Rectal smooth muscle tissue (tissue), 1 donor: ENCODE measurements around the gene FAM111A.

ENCODE experiments used
- H3K27ac ChIP-seq: one replicate; pipeline ENCODE4 v1.7.0; 2013; ENCODE audit warnings: low read depth, low read length, inconsistent platforms
- H3K27me3 ChIP-seq: one replicate; pipeline ENCODE4 v1.7.0; 2013; ENCODE audit warnings: low read length; ENCODE audit not compliant: control insufficient read depth, insufficient read depth
- H3K36me3 ChIP-seq: one replicate; pipeline ENCODE4 v1.7.0; 2013; ENCODE audit warnings: low read length; ENCODE audit not compliant: control insufficient read depth, insufficient read depth
- H3K4me1 ChIP-seq: one replicate; pipeline ENCODE4 v1.7.0; 2013; ENCODE audit warnings: low read length; ENCODE audit not compliant: control insufficient read depth, insufficient read depth
- H3K4me3 ChIP-seq: one replicate; pipeline ENCODE4 v1.7.0; 2013; ENCODE audit warnings: low read length
- H3K9ac ChIP-seq: one replicate; pipeline ENCODE4 v1.7.0; 2013; ENCODE audit warnings: low read length

Gene FAM111A

GRCh38 chr11:59151761-59152160, 9.1 kb downstream of the FAM111A start:
- Histone ChIP-seq H3K9ac (no peak overlapping the region), H3K27ac (no peak overlapping the region), H3K4me3 (no peak overlapping the region), H3K36me3 (no peaks in the 10 kb centered on the region), H3K4me1 (no peaks in the 10 kb centered on the region), H3K27me3 (no peaks in the 10 kb centered on the region)

- Histone ChIP-seq H3K27me3 (no peaks in the 10 kb centered on the region), H3K4me1 (no peaks in the 10 kb centered on the region), H3K36me3 (no peaks in the 10 kb centered on the region), H3K9ac (no peak overlapping the region), H3K4me3 (no peak overlapping the region), H3K27ac (no peak overlapping the region)
These were observed 9.8 kb downstream of the FAM111A start for GRCh38 chr11:59152312-59152951.

GRCh38 chr11:59154610-59155009, 12.0 kb downstream of the FAM111A start:
- H3K27ac ChIP-seq, result no peak overlapping the region
- H3K36me3 ChIP-seq, result no peaks in the 10 kb centered on the region
- no peaks in the 10 kb centered on the region for H3K27me3 ChIP-seq
- no peaks in the 10 kb centered on the region for H3K4me1 ChIP-seq
- H3K4me3 ChIP-seq, result no peak overlapping the region
- no peak overlapping the region for H3K9ac ChIP-seq

GRCh38 chr11:59157433-59157832, 14.8 kb downstream of the FAM111A start:
- Histone ChIP-seq H3K27me3 (no peaks in the 10 kb centered on the region), H3K4me3 (no peak overlapping the region), H3K9ac (no peak overlapping the region), H3K27ac (no peak overlapping the region), H3K36me3 (no peaks in the 10 kb centered on the region), H3K4me1 (no peaks in the 10 kb centered on the region)

GRCh38 chr11:59158206-59159068, 15.8 kb downstream of the FAM111A start:
- Histone ChIP-seq H3K4me3 (no peak overlapping the region), H3K9ac (no peak overlapping the region), H3K27ac (no peak overlapping the region), H3K4me1 (no peaks in the 10 kb centered on the region), H3K27me3 (no peaks in the 10 kb centered on the region), H3K36me3 (no peaks in the 10 kb centered on the region)

GRCh38 chr11:59164028-59164427, 21.4 kb downstream of the FAM111A start:
- no peak overlapping the region for H3K4me3 ChIP-seq
- no peak overlapping the region for H3K27ac ChIP-seq
- H3K4me1 ChIP-seq, result no peaks in the 10 kb centered on the region
- no peak overlapping the region for H3K9ac ChIP-seq
- H3K36me3 ChIP-seq, result no peaks in the 10 kb centered on the region
- no peaks in the 10 kb centered on the region for H3K27me3 ChIP-seq

GRCh38 chr11:59171508-59172322, 29.1 kb downstream of the FAM111A start, which contains the start of gene DTX4:
Gene DTX4 (plus strand): TSS chr11:59172132. CDS start chr11:59172596, 464 bp downstream.
- H3K36me3 ChIP-seq, result no peaks in the 10 kb centered on the region
- peaks cover 2% of the 10 kb centered on the region for H3K4me1 ChIP-seq
- peak within 1 kb of the TSS; percentile 84 for H3K4me3 ChIP-seq
- H3K9ac ChIP-seq, result peak within 1 kb of the TSS; percentile 32
- no peaks in the 10 kb centered on the region for H3K27me3 ChIP-seq
- peak within 1 kb of the TSS; percentile 59 for H3K27ac ChIP-seq

GRCh38 chr11:59172345-59173079, 29.9 kb downstream of the FAM111A start:
- Histone ChIP-seq H3K4me3 (peak overlapping the region; percentile 84), H3K4me1 (peaks cover 2% of the 10 kb centered on the region), H3K9ac (peak overlapping the region; percentile 32), H3K36me3 (no peaks in the 10 kb centered on the region), H3K27me3 (no peaks in the 10 kb centered on the region), H3K27ac (no peak overlapping the region)

GRCh38 chr11:59173080-59173963, 30.7 kb downstream of the FAM111A start:
- Histone ChIP-seq H3K4me3 (peak overlapping the region; percentile 84), H3K27me3 (no peaks in the 10 kb centered on the region), H3K36me3 (no peaks in the 10 kb centered on the region), H3K9ac (peak overlapping the region; percentile 57), H3K27ac (peak overlapping the region; percentile 53), H3K4me1 (peaks cover 2% of the 10 kb centered on the region)

GRCh38 chr11:59173964-59174663, 31.5 kb downstream of the FAM111A start:
- H3K27me3 ChIP-seq, result no peaks in the 10 kb centered on the region
- no peak overlapping the region for H3K27ac ChIP-seq
- no peaks in the 10 kb centered on the region for H3K36me3 ChIP-seq
- H3K4me1 ChIP-seq, result peaks cover 2% of the 10 kb centered on the region
- H3K4me3 ChIP-seq, result peak overlapping the region; percentile 84
- H3K9ac ChIP-seq, result peak overlapping the region; percentile 11

GRCh38 chr11:59174664-59175033, 32.0 kb downstream of the FAM111A start:
- Histone ChIP-seq H3K27me3 (no peaks in the 10 kb centered on the region), H3K27ac (no peak overlapping the region), H3K4me3 (peak overlapping the region; percentile 84), H3K36me3 (no peaks in the 10 kb centered on the region), H3K4me1 (peaks cover 2% of the 10 kb centered on the region), H3K9ac (peak overlapping the region; percentile 11)
